IMR-90 (cell line): Measurements from ENCODE around the gene CCHCR1. TPM values are rescaled to one million over a fixed set of nuclear protein-coding genes. Genes with fewer than 3 reads are reported as not detected.

Experiments
- ATAC-seq: fragments of 200-7000 bp; cut with Tn5 transposase; 2 replicates; pipeline ENCODE4 v1.9.1; 2020; ENCODE audit warnings: low read depth, mild to moderate bottlenecking, moderate library complexity
- BruUV-seq: library from RNA; stranded (reverse); fragments of 400-500 nt; replicated peaks from 2 replicates; lab custom pipeline; 2021; lab: Mats Ljungman, UMichigan
- CTCF ChIA-PET: fragments of 300-600 bp; formaldehyde crosslinking; extraction: SDS; loops from one replicate; lab custom pipeline; 2021; ENCODE audit warnings: antibody characterized with exemption; lab: Yijun Ruan, JAX
- POLR2A ChIA-PET: fragments of 300-600 bp; sonication (Branson Sonifier 250); formaldehyde crosslinking; loops from one replicate; lab custom pipeline; 2022; ENCODE audit warnings: antibody characterized with exemption; ENCODE audit not compliant: unreplicated experiment; lab: Charles Lee
- DNase-seq: peaks from one replicate; pipeline ENCODE4 v3.0.0; 2013
- H2AFZ ChIP-seq: replicated peaks from 2 replicates; pipeline ENCODE3; 2013; ENCODE audit warnings: low read length, mild to moderate bottlenecking; ENCODE audit not compliant: poor library complexity
- H2AK5ac ChIP-seq: 2 replicates; pipeline ENCODE4 v1.6.1; 2013; ENCODE audit warnings: low read depth, low read length, inconsistent platforms
- H2AK9ac ChIP-seq: replicated peaks from 2 replicates; pipeline ENCODE3; 2013; ENCODE audit warnings: mild to moderate bottlenecking, low read depth, low read length, moderate library complexity; ENCODE audit not compliant: poor library complexity
- H2BK120ac ChIP-seq: 2 replicates; pipeline ENCODE4 v1.6.1; 2013; ENCODE audit warnings: low read depth, low read length, inconsistent platforms
- H2BK15ac ChIP-seq: 3 replicates; pipeline ENCODE4 v1.6.1; 2013; ENCODE audit warnings: low read depth, low read length, inconsistent platforms
- H2BK20ac ChIP-seq: 2 replicates; pipeline ENCODE4 v1.6.1; 2013; ENCODE audit warnings: low read depth, mild to moderate bottlenecking, inconsistent platforms, low read length, moderate library complexity
- H2BK5ac ChIP-seq: 2 replicates; pipeline ENCODE4 v1.6.1; 2013; ENCODE audit warnings: mild to moderate bottlenecking, low read depth, low read length, inconsistent platforms; ENCODE audit not compliant: poor library complexity, severe bottlenecking
- H3K14ac ChIP-seq: replicated peaks from 2 replicates; pipeline ENCODE4 v1.6.1; 2013; ENCODE audit warnings: low read depth, low read length, inconsistent platforms
- H3K18ac ChIP-seq: 2 replicates; pipeline ENCODE4 v1.6.1; 2013; ENCODE audit warnings: low read depth, low read length, control low read depth
- H3K23ac ChIP-seq: 2 replicates; pipeline ENCODE4 v1.6.1; 2013; ENCODE audit warnings: low read depth, low read length, inconsistent platforms
- H3K27ac ChIP-seq: 2 replicates; pipeline ENCODE4 v1.5.1; 2013; ENCODE audit warnings: mild to moderate bottlenecking, control low read depth, low read length; ENCODE audit not compliant: insufficient read depth
- H3K27me3 ChIP-seq: 2 replicates; pipeline ENCODE4 v1.6.1; 2013; ENCODE audit warnings: low read length; ENCODE audit not compliant: control insufficient read depth, insufficient read depth
- H3K36me3 ChIP-seq: 2 replicates; pipeline ENCODE4 v1.6.1; 2013; ENCODE audit warnings: low read length, mixed read lengths; ENCODE audit not compliant: control insufficient read depth, insufficient read depth
- H3K4ac ChIP-seq: 2 replicates; pipeline ENCODE4 v1.6.1; 2013; ENCODE audit warnings: low read depth, low read length, inconsistent platforms
- H3K4me1 ChIP-seq: 2 replicates; pipeline ENCODE4 v1.6.1; 2013; ENCODE audit warnings: low read length, mixed read lengths; ENCODE audit not compliant: control insufficient read depth, insufficient read depth
- H3K4me2 ChIP-seq: 2 replicates; pipeline ENCODE4 v1.6.1; 2013; ENCODE audit warnings: low read depth, mild to moderate bottlenecking, control low read depth, low read length, moderate library complexity
- H3K4me3 ChIP-seq: 2 replicates; pipeline ENCODE4 v1.5.1; 2013; ENCODE audit warnings: low read depth, mild to moderate bottlenecking, control low read depth, low read length, moderate library complexity; ENCODE audit not compliant: insufficient read depth
- H3K56ac ChIP-seq: 2 replicates; pipeline ENCODE4 v1.6.1; 2013; ENCODE audit warnings: low read length, inconsistent platforms; ENCODE audit not compliant: insufficient read depth; ENCODE audit errors: extremely low read depth
- H3K79me1 ChIP-seq, 2 experiments: 2 replicates each; pipeline ENCODE4 v1.6.1; 2013; ENCODE audit warnings: low read length in 2 of 2, inconsistent platforms in 1 of 2, low read depth in 1 of 2
- H3K9ac ChIP-seq: 2 replicates; pipeline ENCODE4 v1.6.1; 2013; ENCODE audit warnings: low read depth, low read length, control low read depth
- H3K9me1 ChIP-seq: 2 replicates; pipeline ENCODE4 v1.6.1; 2013; ENCODE audit warnings: low read length, inconsistent platforms; ENCODE audit not compliant: insufficient read depth
- H3K9me3 ChIP-seq: 2 replicates; pipeline ENCODE4 v1.6.1; 2013; ENCODE audit warnings: low read length; ENCODE audit not compliant: control insufficient read depth, insufficient read depth
- H4K20me1 ChIP-seq: 2 replicates; pipeline ENCODE4 v1.6.1; 2013; ENCODE audit warnings: low read length, inconsistent platforms; ENCODE audit not compliant: insufficient read depth
- H4K5ac ChIP-seq: 2 replicates; pipeline ENCODE4 v1.6.1; 2013; ENCODE audit warnings: mild to moderate bottlenecking, low read depth, low read length, control low read depth
- H4K8ac ChIP-seq, 2 experiments: 2 replicates each; pipeline ENCODE4 v1.6.1; 2013; ENCODE audit warnings: low read depth in 2 of 2, low read length in 2 of 2, control low read depth in 1 of 2, inconsistent platforms in 1 of 2
- H4K91ac ChIP-seq: 2 replicates; pipeline ENCODE4 v1.6.1; 2013; ENCODE audit warnings: low read depth, low read length, inconsistent platforms; ENCODE audit not compliant: insufficient read depth
- BHLHE40 ChIP-seq: fragments of 150-350 bp; IDR thresholded peaks from 2 replicates; pipeline ENCODE4 v1.6.1; 2016; ENCODE audit warnings: mild to moderate bottlenecking, low read depth, low read length
- CEBPB ChIP-seq: IDR thresholded peaks from 2 replicates; pipeline ENCODE4 v1.6.1; 2012; ENCODE audit warnings: low read depth, low read length, improper control_type of control experiment
- CHD1 ChIP-seq: IDR thresholded peaks from 2 replicates; pipeline ENCODE4 v1.6.1; 2012; ENCODE audit warnings: low read depth, low read length, improper control_type of control experiment
- CTCF ChIP-seq: conservative IDR thresholded peaks from 2 replicates; pipeline ENCODE4 v1.5.1; 2012; ENCODE audit warnings: mild to moderate bottlenecking, low read depth, low read length, improper control_type of control experiment
- FOS ChIP-seq: fragments of 150-350 bp; IDR thresholded peaks from 2 replicates; pipeline ENCODE4 v1.6.1; 2016; ENCODE audit warnings: low read depth, low read length
- MAFK ChIP-seq: IDR thresholded peaks from 2 replicates; pipeline ENCODE4 v1.6.1; 2012; ENCODE audit warnings: low read depth, low read length, improper control_type of control experiment
- MAZ ChIP-seq: IDR thresholded peaks from 2 replicates; pipeline ENCODE4 v1.6.1; 2012; ENCODE audit warnings: low read depth, mild to moderate bottlenecking, low read length, improper control_type of control experiment, moderate library complexity, borderline replicate concordance
- MXI1 ChIP-seq: IDR thresholded peaks from 2 replicates; pipeline ENCODE4 v1.6.1; 2012; ENCODE audit warnings: low read depth, mild to moderate bottlenecking, low read length, moderate library complexity, borderline replicate concordance
- NFE2L2 ChIP-seq: fragments of 150-350 bp; IDR thresholded peaks from 2 replicates; pipeline ENCODE4 v1.6.1; 2016; ENCODE audit warnings: low read depth, mild to moderate bottlenecking, low read length
- POLR2A ChIP-seq: IDR thresholded peaks from 2 replicates; pipeline ENCODE4 v1.6.1; 2012; ENCODE audit warnings: mild to moderate bottlenecking, low read depth, low read length
- RAD21 ChIP-seq: IDR thresholded peaks from 2 replicates; pipeline ENCODE4 v1.6.1; 2012; ENCODE audit warnings: low read length, improper control_type of control experiment
- RCOR1 ChIP-seq: IDR thresholded peaks from 2 replicates; pipeline ENCODE4 v1.6.1; 2012; ENCODE audit warnings: mild to moderate bottlenecking, low read length, improper control_type of control experiment; ENCODE audit not compliant: insufficient replicate concordance
- RFX5 ChIP-seq: IDR thresholded peaks from 2 replicates; pipeline ENCODE4 v1.8.0; 2012; ENCODE audit warnings: low read depth, mild to moderate bottlenecking, low read length, moderate library complexity
- SMC3 ChIP-seq: fragments of 150-350 bp; IDR thresholded peaks from 2 replicates; pipeline ENCODE4 v1.6.1; 2016; ENCODE audit warnings: low read depth, mild to moderate bottlenecking, antibody characterized with exemption, low read length, moderate library complexity
- USF2 ChIP-seq: fragments of 150-350 bp; IDR thresholded peaks from 2 replicates; pipeline ENCODE4 v1.6.1; 2017; ENCODE audit warnings: mild to moderate bottlenecking, antibody characterized with exemption, low read length, low read depth
- WGBS, 2 experiments: methylation state at CpG; one replicate each; pipeline versions ENCODE4 v1.1.5 to v1.1.7; 2013; ENCODE audit warnings: missing lambda C conversion rate in 2 of 2; ENCODE audit not compliant: insufficient read length in 1 of 2; ENCODE audit errors: extremely low coverage in 2 of 2; 5-methylcytosine and 5-hydroxymethylcytosine counted together
- dilution Hi-C: fragments of 300-500 bp; cut with HindIII; formaldehyde crosslinking; loops from one replicate; pipeline ENCODE4 v1.14.3; 2018; ENCODE audit warnings: low sequenced_read_pairs; ENCODE audit not compliant: unreplicated experiment
- in situ Hi-C: fragments of 300-500 bp; cut with MboI; formaldehyde crosslinking; loops from 3 replicates; pipeline ENCODE4 v1.14.3; 2019; ENCODE audit warnings: low sequenced_read_pairs, inconsistent platforms, mixed read lengths
- intact Hi-C: fragments of 100-400 bp; cut with micrococcal nuclease; formaldehyde crosslinking; loops from 2 replicates; pipeline ENCODE4 v1.10.0; 2022
- polyA plus RNA-seq, 3 experiments: library from polyadenylated mRNA; depleted of rRNA; stranded (reverse); fragments of >200 nt; gene quantifications; 2 replicates each; pipeline ENCODE4 v1.2.3, GENCODE V29; 2012; ENCODE audit warnings: low replicate concordance in 1 of 3
- total RNA-seq: library from RNA; depleted of rRNA; stranded (reverse); fragments of >200 nt; gene quantifications from 2 replicates; pipeline ENCODE4 v1.2.3, GENCODE V29; 2012

Gene CCHCR1
- total and polyA plus RNA-seq, 2 of the 4 experiments (the other 2 are of a cell fraction), result 13.1 to 22.0 TPM

GRCh38 chr6:31194061-31194834 lies 36.6 kb upstream of the CCHCR1 start:
- no peak overlapping the region for H2AK5ac ChIP-seq
- TF ChIP-seq CEBPB (no peak), CHD1 (no peak), MXI1 (no peak), POLR2A (no peak), RCOR1 (no peak), NFE2L2 (no peak), RFX5 (no peak), USF2 (no peak), FOS (no peak), CTCF (no peak), MAFK (no peak), SMC3 (no peak), RAD21 (no peak), BHLHE40 (no peak), MAZ (no peak)

More at GRCh38 chr6:31194061-31194834, 36.6 kb upstream of the CCHCR1 start:
- no peaks in the 10 kb centered on the region for H3K4me1 ChIP-seq
- WGBS, 2 experiments, result 100% methylated on average over 1 of the region's 6 CpGs; no CpG with 5 or more reads in 1 of the 2 experiments
- H3K4ac ChIP-seq, result no peak overlapping the region
- H2BK20ac ChIP-seq, result no peak overlapping the region
- no peaks in the 10 kb centered on the region for H3K9me1 ChIP-seq
- no peak overlapping the region for H2BK5ac ChIP-seq
- no peaks in the 10 kb centered on the region for H3K9me3 ChIP-seq
- no peak overlapping the region for H2BK15ac ChIP-seq
- DNase-seq, result no peak
- in situ Hi-C loops (loop anchor here (5.0 kb wide), 1 partner anchor 57 kb away; the partner anchor contains the start of gene PSORS1C2), intact Hi-C loops (loop anchor here (10.0 kb wide), 1 partner anchor 279 kb away; the partner anchor contains the start of gene VARS2), dilution Hi-C loops (no loop called here)
- BruUV-seq, result no TSS peak
- H3K79me1 ChIP-seq, result peaks cover 0 to 13% of the 10 kb centered on the region in 2 experiments; a peak in 2 of 4 replicates
- H4K8ac ChIP-seq, result no peak overlapping the region
- no peaks in the 10 kb centered on the region for H3K27me3 ChIP-seq
- POLR2A ChIA-PET, result no interaction called here
- no peak overlapping the region for H3K23ac ChIP-seq
- H2AFZ ChIP-seq, result no peak overlapping the region
- no peak overlapping the region for H3K4me3 ChIP-seq
- no peak overlapping the region for H3K18ac ChIP-seq
- H4K20me1 ChIP-seq, result no peaks in the 10 kb centered on the region
- H3K14ac ChIP-seq, result no peak overlapping the region
- CTCF ChIA-PET, result interaction anchor here (0.6 to 1.4 kb wide), 2 partner anchors 12 to 172 kb away, joined by 3 to 6 read pairs; no protein-coding TSS in a partner anchor
- no peak overlapping the region for H3K27ac ChIP-seq
- no peak overlapping the region for H4K91ac ChIP-seq
- no peak overlapping the region for H3K9ac ChIP-seq
- H3K36me3 ChIP-seq, result no peaks in the 10 kb centered on the region
- H2BK120ac ChIP-seq, result no peak overlapping the region
- no peak overlapping the region for H3K4me2 ChIP-seq
- peak overlapping the region; percentile 45 for H2AK9ac ChIP-seq
- ATAC-seq, result no peak
- H4K5ac ChIP-seq, result no peak overlapping the region
- H3K56ac ChIP-seq, result no peak overlapping the region
